RWPE2 (cell line): ENCODE measurements around the gene TRERF1.

ENCODE experiments used
- ATAC-seq: fragments of 200-7000 bp; cut with Tn5 transposase; 3 replicates; pipeline ENCODE4 v1.9.1; 2021; ENCODE audit warnings: low read depth
- DNase-seq: peaks from one replicate; pipeline ENCODE4 v3.0.0-alpha.2; 2020; ENCODE audit warnings: low spot score
- H3K27ac ChIP-seq: fragments of 450-650 bp; 2 replicates; pipeline ENCODE4 v1.5.1; 2017; ENCODE audit warnings: mild to moderate bottlenecking; ENCODE audit not compliant: poor library complexity, severe bottlenecking
- H3K27me3 ChIP-seq: fragments of 250-450 bp; sonication (Bioruptor Pico); 2 replicates; pipeline ENCODE4 v1.5.1; 2021; ENCODE audit warnings: mild to moderate bottlenecking, moderate library complexity; ENCODE audit not compliant: insufficient read depth, poor library complexity, severe bottlenecking
- H3K36me3 ChIP-seq: fragments of 250-450 bp; sonication (Bioruptor Pico); 2 replicates; pipeline ENCODE4 v1.5.1; 2020; ENCODE audit warnings: low read depth, mild to moderate bottlenecking, moderate library complexity
- H3K4me1 ChIP-seq: fragments of 250-450 bp; sonication (Bioruptor Pico); 2 replicates; pipeline ENCODE4 v1.5.1; 2021; ENCODE audit warnings: mild to moderate bottlenecking, moderate library complexity; ENCODE audit not compliant: insufficient read depth, poor library complexity, severe bottlenecking
- H3K4me3 ChIP-seq: fragments of 250-450 bp; sonication (Bioruptor Pico); 2 replicates; pipeline ENCODE4 v1.5.1; 2021; ENCODE audit warnings: mild to moderate bottlenecking, moderate library complexity; ENCODE audit not compliant: severe bottlenecking
- H3K9me3 ChIP-seq: fragments of 250-450 bp; sonication (Bioruptor Pico); 2 replicates; pipeline ENCODE4 v1.5.1; 2021; ENCODE audit warnings: mild to moderate bottlenecking, moderate library complexity; ENCODE audit not compliant: severe bottlenecking
- CTCF ChIP-seq: fragments of 450-650 bp; IDR thresholded peaks from one replicate; pipeline ENCODE4 v1.5.1; 2017; ENCODE audit warnings: mild to moderate bottlenecking, moderate library complexity; ENCODE audit not compliant: poor library complexity, severe bottlenecking

TRERF1 gene

GRCh38 chr6:42440778-42441696, 10.7 kb downstream of the TRERF1 start:
- Histone ChIP-seq H3K4me1 (no peaks in the 10 kb centered on the region), H3K27ac (no peak overlapping the region), H3K9me3 (no peaks in the 10 kb centered on the region), H3K36me3 (no peaks in the 10 kb centered on the region), H3K4me3 (no peak overlapping the region), H3K27me3 (no peaks in the 10 kb centered on the region)
- TF ChIP-seq CTCF, result no peak
- DNase-seq, result no peak
- ATAC-seq, result no peak

- Histone ChIP-seq H3K27me3 (no peaks in the 10 kb centered on the region), H3K36me3 (no peaks in the 10 kb centered on the region), H3K27ac (no peak overlapping the region), H3K4me3 (no peak overlapping the region), H3K4me1 (no peaks in the 10 kb centered on the region), H3K9me3 (no peaks in the 10 kb centered on the region)
- ATAC-seq (no peak), DNase-seq (no peak)
- no peak for TF ChIP-seq CTCF
These were observed 11.7 kb downstream of the TRERF1 start for GRCh38 chr6:42440027-42440426.

- Histone ChIP-seq H3K36me3 (peaks cover 15% of the 10 kb centered on the region), H3K27me3 (no peaks in the 10 kb centered on the region), H3K4me3 (no peak overlapping the region), H3K9me3 (peaks cover 4% of the 10 kb centered on the region), H3K27ac (no peak overlapping the region), H3K4me1 (no peaks in the 10 kb centered on the region)
- ATAC-seq (no peak), DNase-seq (no peak)
- TF ChIP-seq CTCF, result no peak
These were observed 14.9 kb downstream of the TRERF1 start for GRCh38 chr6:42436825-42437224.

GRCh38 chr6:42434237-42434636, 17.5 kb downstream of the TRERF1 start:
- no peak for TF ChIP-seq CTCF
- no peak for ATAC-seq
- no peak overlapping the region for H3K4me3 ChIP-seq
- no peaks in the 10 kb centered on the region for H3K27me3 ChIP-seq
- H3K9me3 ChIP-seq, result peaks cover 4% of the 10 kb centered on the region
- no peaks in the 10 kb centered on the region for H3K4me1 ChIP-seq
- peaks cover 15% of the 10 kb centered on the region for H3K36me3 ChIP-seq
- no peak overlapping the region for H3K27ac ChIP-seq
- no peak for DNase-seq

GRCh38 chr6:42433409-42433808, 18.3 kb downstream of the TRERF1 start:
- H3K4me3 ChIP-seq, result no peak overlapping the region
- H3K9me3 ChIP-seq, result peaks cover 4% of the 10 kb centered on the region
- H3K4me1 ChIP-seq, result no peaks in the 10 kb centered on the region
- ATAC-seq (no peak), DNase-seq (no peak)
- H3K27ac ChIP-seq, result no peak overlapping the region
- H3K36me3 ChIP-seq, result peaks cover 15% of the 10 kb centered on the region
- H3K27me3 ChIP-seq, result no peaks in the 10 kb centered on the region
- TF ChIP-seq CTCF, result no peak
